Loucy (cell line): ENCODE results near the gene LRTM1.

ENCODE experiments used
- EZH2phosphoT487 ChIP-seq: fragments of 200-600 bp; IDR thresholded peaks from 2 replicates; pipeline ENCODE4 v1.6.1; 2018; ENCODE audit warnings: antibody characterized with exemption, mild to moderate bottlenecking, moderate library complexity, borderline replicate concordance
- TF ChIP-seq, protein P1 (sequence below): fragments of 200-600 bp; sonication (generic); conservative IDR thresholded peaks from 2 replicates; pipeline ENCODE4 v1.5.1; 2014; ENCODE audit warnings: mild to moderate bottlenecking, antibody characterized with exemption, low read length

DNA sequence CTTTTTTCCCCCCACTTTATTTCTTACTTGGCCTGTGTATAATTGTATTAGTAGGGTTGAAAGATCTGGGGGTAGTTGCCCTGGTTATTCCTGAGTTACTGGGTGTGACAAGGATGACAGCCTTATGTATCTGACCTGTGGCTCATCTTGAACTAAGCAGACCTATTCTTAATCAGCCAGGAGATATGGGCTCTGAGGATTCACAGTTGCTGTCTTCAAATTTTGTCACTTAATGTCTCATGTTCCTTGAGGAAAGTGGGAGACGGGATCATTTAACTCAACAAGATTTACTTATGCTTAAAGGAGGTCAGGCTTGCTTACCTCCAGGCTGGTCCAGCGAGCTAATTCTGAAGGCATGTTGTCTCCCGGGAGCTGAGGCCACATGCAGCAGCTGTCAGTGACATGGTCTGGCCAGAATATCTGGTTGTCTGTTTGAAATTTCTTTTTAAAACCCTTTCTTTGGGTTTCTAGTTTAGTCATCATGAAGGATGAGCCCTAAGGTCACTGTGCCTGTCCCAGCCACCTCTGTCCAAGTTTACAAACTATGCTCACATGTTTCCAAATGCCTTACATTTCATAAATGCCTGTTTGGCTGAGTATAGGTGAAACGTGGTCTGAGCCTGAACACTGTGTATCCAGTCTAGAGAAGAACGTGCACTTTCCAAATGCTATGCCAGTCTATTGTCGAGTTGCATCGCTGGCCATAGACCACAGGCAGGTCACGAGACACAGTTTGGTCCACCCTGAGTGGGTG is 26.8 kb downstream of the LRTM1 start:
- TF ChIP-seq, protein P1, sequence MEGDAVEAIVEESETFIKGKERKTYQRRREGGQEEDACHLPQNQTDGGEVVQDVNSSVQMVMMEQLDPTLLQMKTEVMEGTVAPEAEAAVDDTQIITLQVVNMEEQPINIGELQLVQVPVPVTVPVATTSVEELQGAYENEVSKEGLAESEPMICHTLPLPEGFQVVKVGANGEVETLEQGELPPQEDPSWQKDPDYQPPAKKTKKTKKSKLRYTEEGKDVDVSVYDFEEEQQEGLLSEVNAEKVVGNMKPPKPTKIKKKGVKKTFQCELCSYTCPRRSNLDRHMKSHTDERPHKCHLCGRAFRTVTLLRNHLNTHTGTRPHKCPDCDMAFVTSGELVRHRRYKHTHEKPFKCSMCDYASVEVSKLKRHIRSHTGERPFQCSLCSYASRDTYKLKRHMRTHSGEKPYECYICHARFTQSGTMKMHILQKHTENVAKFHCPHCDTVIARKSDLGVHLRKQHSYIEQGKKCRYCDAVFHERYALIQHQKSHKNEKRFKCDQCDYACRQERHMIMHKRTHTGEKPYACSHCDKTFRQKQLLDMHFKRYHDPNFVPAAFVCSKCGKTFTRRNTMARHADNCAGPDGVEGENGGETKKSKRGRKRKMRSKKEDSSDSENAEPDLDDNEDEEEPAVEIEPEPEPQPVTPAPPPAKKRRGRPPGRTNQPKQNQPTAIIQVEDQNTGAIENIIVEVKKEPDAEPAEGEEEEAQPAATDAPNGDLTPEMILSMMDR = no peak
- TF ChIP-seq EZH2phosphoT487 = no peak
